Esophagus muscularis mucosa (tissue), 4 donors: ENCODE measurements around the gene SRSF2.

Source experiments
- EP300 ChIP-seq: sonication (generic); formaldehyde crosslinking; IDR thresholded peaks from one replicate; pipeline ENCODE4 v1.6.1; 2017; ENCODE audit warnings: antibody characterized with exemption
- POLR2A ChIP-seq: fragments of 450-650 bp; IDR thresholded peaks from one replicate; pipeline ENCODE4 v1.6.1; 2017; ENCODE audit warnings: antibody characterized with exemption, moderate library complexity, mild to moderate bottlenecking, low read depth
- TF ChIP-seq, protein P1 (sequence below), 3 experiments: fragments of 200-600 bp in 2 of 3; fragments of 450-650 bp in 1 of 3; sonication (generic) in 2 of 3; IDR thresholded peaks; one replicate each; pipeline ENCODE4 v1.5.1; 2017 to 2019; ENCODE audit warnings: antibody characterized with exemption in 3 of 3, mild to moderate bottlenecking in 2 of 3, moderate library complexity in 1 of 3

DNA sequence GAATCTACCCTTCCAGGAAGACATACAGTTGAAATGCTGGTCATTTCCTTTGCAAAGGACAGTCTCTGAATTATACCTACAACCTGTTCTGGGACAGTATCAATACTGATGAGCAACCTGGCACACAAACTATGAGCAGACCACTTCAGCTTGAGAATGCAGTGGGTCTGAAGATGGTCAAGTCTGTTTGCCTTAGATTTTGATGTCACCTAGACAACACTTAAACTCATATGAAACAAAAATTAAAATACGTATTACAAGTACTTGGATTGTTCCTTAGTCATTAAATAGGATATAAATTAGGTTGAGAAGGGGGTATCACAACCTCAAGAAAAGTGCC lies 3.5 kb downstream of the SRSF2 start:
- TF ChIP-seq, protein P1, sequence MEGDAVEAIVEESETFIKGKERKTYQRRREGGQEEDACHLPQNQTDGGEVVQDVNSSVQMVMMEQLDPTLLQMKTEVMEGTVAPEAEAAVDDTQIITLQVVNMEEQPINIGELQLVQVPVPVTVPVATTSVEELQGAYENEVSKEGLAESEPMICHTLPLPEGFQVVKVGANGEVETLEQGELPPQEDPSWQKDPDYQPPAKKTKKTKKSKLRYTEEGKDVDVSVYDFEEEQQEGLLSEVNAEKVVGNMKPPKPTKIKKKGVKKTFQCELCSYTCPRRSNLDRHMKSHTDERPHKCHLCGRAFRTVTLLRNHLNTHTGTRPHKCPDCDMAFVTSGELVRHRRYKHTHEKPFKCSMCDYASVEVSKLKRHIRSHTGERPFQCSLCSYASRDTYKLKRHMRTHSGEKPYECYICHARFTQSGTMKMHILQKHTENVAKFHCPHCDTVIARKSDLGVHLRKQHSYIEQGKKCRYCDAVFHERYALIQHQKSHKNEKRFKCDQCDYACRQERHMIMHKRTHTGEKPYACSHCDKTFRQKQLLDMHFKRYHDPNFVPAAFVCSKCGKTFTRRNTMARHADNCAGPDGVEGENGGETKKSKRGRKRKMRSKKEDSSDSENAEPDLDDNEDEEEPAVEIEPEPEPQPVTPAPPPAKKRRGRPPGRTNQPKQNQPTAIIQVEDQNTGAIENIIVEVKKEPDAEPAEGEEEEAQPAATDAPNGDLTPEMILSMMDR (IDR thresholded peaks at IDR 0.05) = no peak
- TF ChIP-seq POLR2A (no peak), EP300 (no peak)
